HL-60 (cell line): ENCODE measurements around the gene GRM5.

ENCODE experiments used
- CTCF ChIP-seq: IDR thresholded peaks from one replicate; pipeline ENCODE4 v1.5.1; 2011; ENCODE audit warnings: low read length, control low read depth, inconsistent platforms; ENCODE audit not compliant: insufficient read depth
- POLR2AphosphoS5 ChIP-seq: IDR thresholded peaks from 2 replicates; pipeline ENCODE4 v1.6.1; 2012; ENCODE audit warnings: low read depth

- TF ChIP-seq CTCF = no peak
- no peak for TF ChIP-seq POLR2AphosphoS5
These were observed 510.0 kb downstream of the GRM5 start for GRCh38 chr11:88555829-88556202.
